Neural cell (in vitro differentiated cells): ENCODE measurements around the gene SLC25A25. TPM values are rescaled to one million over a fixed set of nuclear protein-coding genes. Genes with fewer than 3 reads are reported as not detected.

Experiments used
- H2AFZ ChIP-seq: fragments of 200-600, 300-800 bp; sonication (generic), shearing (Covaris generic); 2 replicates; pipeline ENCODE4 v1.6.0; 2014; ENCODE audit warnings: low read depth, mild to moderate bottlenecking, antibody characterized with exemption, low read length, moderate library complexity
- H3F3A ChIP-seq: fragments of 200-600 bp; shearing (Covaris generic); 2 replicates; pipeline ENCODE4 v1.6.1; 2016; ENCODE audit warnings: mild to moderate bottlenecking, moderate library complexity, mixed read lengths, antibody characterized with exemption, low read length; ENCODE audit not compliant: insufficient read depth, poor library complexity, severe bottlenecking
- H3K27ac ChIP-seq: fragments of 200-600, 300-800 bp; sonication (generic), shearing (Covaris generic); 2 replicates; pipeline ENCODE4 v1.5.1; 2014; ENCODE audit warnings: mild to moderate bottlenecking, low read length, moderate library complexity
- H3K27me3 ChIP-seq: fragments of 300-800, 200-600 bp; sonication (generic), shearing (Covaris generic); 2 replicates; pipeline ENCODE4 v1.6.0; 2014; ENCODE audit warnings: mild to moderate bottlenecking, low read depth, low read length, moderate library complexity; ENCODE audit not compliant: insufficient read depth
- H3K36me3 ChIP-seq: fragments of 300-800, 200-600 bp; sonication (generic), shearing (Covaris generic); 2 replicates; pipeline ENCODE4 v1.5.1; 2014; ENCODE audit warnings: mild to moderate bottlenecking, antibody characterized with exemption, low read length, moderate library complexity; ENCODE audit not compliant: insufficient read depth
- H3K4me2 ChIP-seq: fragments of 300-800, 200-600 bp; sonication (generic), shearing (Covaris generic); 2 replicates; pipeline ENCODE4 v1.6.0; 2014; ENCODE audit warnings: mild to moderate bottlenecking, low read length
- H3K4me3 ChIP-seq: fragments of 300-800, 200-600 bp; sonication (generic), shearing (Covaris generic); 2 replicates; pipeline ENCODE4 v1.5.1; 2014; ENCODE audit warnings: mild to moderate bottlenecking, low read length, moderate library complexity
- H3K79me2 ChIP-seq: fragments of 200-600 bp; shearing (Covaris generic); replicated peaks from 2 replicates; pipeline ENCODE4 v1.6.0; 2014; ENCODE audit warnings: mild to moderate bottlenecking, low read length, moderate library complexity; ENCODE audit not compliant: insufficient read depth
- H3K9ac ChIP-seq: fragments of 300-800, 200-600 bp; sonication (generic), shearing (Covaris generic); 2 replicates; pipeline ENCODE4 v1.6.1; 2016; ENCODE audit warnings: mild to moderate bottlenecking, low read length, mixed read lengths
- H3K9me2 ChIP-seq: fragments of 200-600 bp; shearing (Covaris generic); 2 replicates; pipeline ENCODE4 v1.6.1; 2016; ENCODE audit warnings: mild to moderate bottlenecking, low read length, mixed read lengths; ENCODE audit not compliant: insufficient read depth
- H3K9me3 ChIP-seq: fragments of 200-600, 300-800 bp; sonication (generic), shearing (Covaris generic); 2 replicates; pipeline ENCODE4 v1.6.1; 2016; ENCODE audit warnings: mild to moderate bottlenecking, mixed run types, low read length, moderate library complexity, mixed read lengths
- H4K20me1 ChIP-seq: fragments of 200-600 bp; shearing (Covaris generic); 2 replicates; pipeline ENCODE4 v1.6.1; 2016; ENCODE audit warnings: mild to moderate bottlenecking, mixed run types; ENCODE audit not compliant: insufficient read depth
- CTCF ChIP-seq: fragments of 450-650 bp; IDR thresholded peaks from 2 replicates; pipeline ENCODE4 v1.5.1; 2014; ENCODE audit warnings: antibody characterized with exemption, mild to moderate bottlenecking, moderate library complexity; ENCODE audit not compliant: poor library complexity, severe bottlenecking
- EP300 ChIP-seq: fragments of 450-650 bp; conservative IDR thresholded peaks from 2 replicates; pipeline ENCODE4 v1.6.1; 2014; ENCODE audit warnings: antibody characterized with exemption, mild to moderate bottlenecking, moderate library complexity; ENCODE audit not compliant: poor library complexity, severe bottlenecking
- EZH2 ChIP-seq: fragments of 200-600, 300-800 bp; shearing (Covaris generic), sonication (generic); IDR thresholded peaks from 2 replicates; pipeline ENCODE4 v1.6.1; 2014; ENCODE audit warnings: antibody characterized with exemption, low read length, borderline replicate concordance, mild to moderate bottlenecking; ENCODE audit not compliant: insufficient read depth, poor library complexity, severe bottlenecking
- MXI1 ChIP-seq: fragments of 450-650 bp; conservative IDR thresholded peaks from 2 replicates; pipeline ENCODE4 v1.6.1; 2014; ENCODE audit warnings: antibody characterized with exemption, mild to moderate bottlenecking; ENCODE audit not compliant: poor library complexity, severe bottlenecking
- POLR2AphosphoS5 ChIP-seq: IDR thresholded peaks from 2 replicates; pipeline ENCODE4 v1.6.1; 2012
- RAD21 ChIP-seq: fragments of 450-650 bp; conservative IDR thresholded peaks from 2 replicates; pipeline ENCODE4 v1.6.1; 2014; ENCODE audit warnings: antibody characterized with exemption, mild to moderate bottlenecking, moderate library complexity
- REST ChIP-seq: IDR thresholded peaks from 2 replicates; pipeline ENCODE4 v1.6.1; 2012; ENCODE audit warnings: borderline replicate concordance
- SMC3 ChIP-seq: fragments of 450-650 bp; conservative IDR thresholded peaks from 2 replicates; pipeline ENCODE4 v1.6.1; 2014; ENCODE audit warnings: antibody characterized with exemption, mild to moderate bottlenecking, moderate library complexity; ENCODE audit not compliant: poor library complexity
- TAF1 ChIP-seq: IDR thresholded peaks from 2 replicates; pipeline ENCODE4 v1.6.1; 2012; ENCODE audit warnings: low read depth
- polyA plus RNA-seq: library from polyadenylated mRNA; depleted of rRNA; stranded (reverse); fragments of >200 nt; gene quantifications from 2 replicates; pipeline ENCODE4 v1.2.3, GENCODE V29; 2014

The SLC25A25 gene
- polyA plus RNA-seq, 1 donor from 2014 or later: 43.7 TPM

GRCh38 chr9:128100581-128100980, 32.5 kb downstream of the SLC25A25 start:
- H3K27ac ChIP-seq: no peak overlapping the region
- H3K36me3 ChIP-seq: no peaks in the 10 kb centered on the region
- no peak overlapping the region for H2AFZ ChIP-seq
- H3K4me3 ChIP-seq: no peak overlapping the region
- peaks cover under 1% of the 10 kb centered on the region for H3K79me2 ChIP-seq
- H3K27me3 ChIP-seq: no peaks in the 10 kb centered on the region
- no peaks in the 10 kb centered on the region for H3K9me2 ChIP-seq
- H4K20me1 ChIP-seq: no peaks in the 10 kb centered on the region
- TF ChIP-seq POLR2AphosphoS5 (no peak), TAF1 (no peak), MXI1 (no peak), SMC3 (no peak), CTCF (no peak), REST (no peak), EP300 (no peak), RAD21 (no peak), EZH2 (no peak)
- H3K4me2 ChIP-seq: no peak overlapping the region
- no peaks in the 10 kb centered on the region for H3F3A ChIP-seq
- no peaks in the 10 kb centered on the region for H3K9me3 ChIP-seq
- no peak overlapping the region for H3K9ac ChIP-seq

DNA sequence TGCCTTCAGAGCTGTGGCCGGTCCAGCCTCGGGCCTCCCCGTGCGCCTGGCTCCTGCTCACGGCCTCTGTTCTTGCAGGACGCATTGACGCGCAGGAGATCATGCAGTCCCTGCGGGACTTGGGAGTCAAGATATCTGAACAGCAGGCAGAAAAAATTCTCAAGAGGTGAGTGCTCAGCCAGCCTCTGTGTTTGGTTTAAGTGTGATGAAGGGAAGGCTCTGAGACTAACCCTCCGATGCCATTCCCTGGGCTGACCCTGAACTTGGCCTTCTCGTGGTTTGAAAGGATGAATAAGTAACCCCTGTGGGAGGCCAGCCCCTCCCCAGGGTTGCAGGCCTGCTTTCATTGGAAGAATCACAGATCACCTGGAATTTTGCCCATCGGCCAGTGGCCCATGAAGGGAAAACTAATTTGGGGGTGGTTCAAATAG, 33.2 kb downstream of the SLC25A25 start:
- H3K27me3 ChIP-seq: no peaks in the 10 kb centered on the region
- no peaks in the 10 kb centered on the region for H3K9me3 ChIP-seq
- H3K9ac ChIP-seq: no peak overlapping the region
- H2AFZ ChIP-seq: no peak overlapping the region
- TF ChIP-seq SMC3 (no peak), EZH2 (no peak), EP300 (no peak), REST (no peak), RAD21 (no peak), TAF1 (no peak), MXI1 (no peak), POLR2AphosphoS5 (no peak), CTCF (no peak)
- no peaks in the 10 kb centered on the region for H3K36me3 ChIP-seq
- H3K9me2 ChIP-seq: no peaks in the 10 kb centered on the region
- no peak overlapping the region for H3K27ac ChIP-seq
- no peaks in the 10 kb centered on the region for H4K20me1 ChIP-seq
- H3K4me3 ChIP-seq: no peak overlapping the region
- no peak overlapping the region for H3K4me2 ChIP-seq
- no peaks in the 10 kb centered on the region for H3K79me2 ChIP-seq
- H3F3A ChIP-seq: no peaks in the 10 kb centered on the region
